Measurements from ENCODE around the gene KRT33A.

- TF ChIP-seq CTCF (IDR thresholded peaks at IDR 0.05) (no peak), POLR2A (IDR thresholded peaks at IDR 0.05) (no peak)
Observed at GRCh38 chr17:41301916-41302901, 48.4 kb downstream of the KRT33A start, which contains the start of gene KRTAP29-1.
